Right forelimb (tissue), 1 donor: ENCODE results near the gene SNAPC3.
"Not testable (repeated sequence)": the region's sequence is repeated elsewhere in the genome, so short reads cannot be mapped to it uniquely, and the experiment has no call there.

Experiments used
- DNase-seq: peaks from one replicate; pipeline ENCODE4 v3.0.0-alpha.2; 2018

The SNAPC3 gene

DNA sequence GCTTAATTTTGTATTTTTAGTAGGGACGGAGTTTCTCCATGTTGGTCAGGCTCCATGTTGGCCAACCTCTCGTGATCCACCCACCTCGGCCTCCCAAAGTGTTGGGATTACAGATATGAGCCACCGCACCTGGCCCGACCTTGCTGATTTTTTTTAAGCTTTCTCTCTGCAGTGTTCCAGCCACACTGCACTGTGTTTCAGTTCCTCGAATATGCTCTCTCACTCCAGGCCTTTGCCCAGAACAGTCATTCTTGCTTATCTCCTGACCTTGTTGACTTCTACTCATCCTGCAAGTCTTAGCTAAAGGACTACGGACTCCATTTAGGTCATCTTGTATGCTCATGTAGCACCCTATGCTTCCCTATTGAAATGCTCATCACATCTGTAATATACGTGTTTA, 3.3 kb downstream of the SNAPC3 start:
- DNase-seq: no peak

- not testable (repeated sequence) for DNase-seq
Observed at GRCh38 chr9:15427702-15428101, 5.0 kb downstream of the SNAPC3 start.

- DNase-seq: no peak
Observed at GRCh38 chr9:15430920-15431844, 8.5 kb downstream of the SNAPC3 start.

DNA sequence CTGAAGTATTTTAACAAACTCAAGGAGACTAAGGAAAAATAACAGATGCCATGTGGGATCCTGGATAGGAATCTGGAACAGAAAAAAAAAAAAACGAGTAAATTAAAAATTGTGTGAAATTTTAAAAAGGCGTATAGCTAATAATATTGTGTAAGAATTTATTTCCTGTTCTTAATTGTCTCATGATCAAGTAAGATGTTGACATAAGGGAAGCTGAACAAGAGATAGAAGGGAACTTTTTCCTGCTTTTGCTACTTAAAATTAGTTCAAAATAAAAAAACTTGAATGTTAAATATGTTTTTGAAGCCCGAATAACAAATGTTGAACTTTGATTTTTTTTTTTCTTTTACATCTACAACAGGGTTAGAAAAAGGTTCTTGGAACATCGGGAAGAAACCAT, 10.5 kb downstream of the SNAPC3 start:
- DNase-seq: no peak

DNA sequence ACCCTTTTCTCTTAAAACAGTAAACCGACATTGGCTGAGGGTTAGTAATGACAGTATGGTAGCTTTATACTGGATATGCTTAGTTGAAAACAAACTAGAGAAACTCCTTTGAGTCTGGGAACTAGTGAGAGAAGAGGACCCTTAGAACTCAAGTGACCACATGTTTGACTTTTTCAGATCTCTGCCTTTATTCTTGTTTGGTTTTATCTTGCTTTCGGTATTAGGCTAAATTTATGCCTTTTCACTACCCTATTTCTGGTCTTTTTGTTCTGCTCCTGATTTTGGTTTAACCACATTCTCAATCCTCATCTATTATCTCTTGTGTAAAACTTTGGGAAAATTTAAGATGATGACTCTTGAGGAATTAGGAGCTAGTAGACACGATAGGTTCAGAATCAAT, 11.0 kb downstream of the SNAPC3 start:
- DNase-seq: no peak

- no peak for DNase-seq
Observed at GRCh38 chr9:15438891-15439290, 16.2 kb downstream of the SNAPC3 start.

DNA sequence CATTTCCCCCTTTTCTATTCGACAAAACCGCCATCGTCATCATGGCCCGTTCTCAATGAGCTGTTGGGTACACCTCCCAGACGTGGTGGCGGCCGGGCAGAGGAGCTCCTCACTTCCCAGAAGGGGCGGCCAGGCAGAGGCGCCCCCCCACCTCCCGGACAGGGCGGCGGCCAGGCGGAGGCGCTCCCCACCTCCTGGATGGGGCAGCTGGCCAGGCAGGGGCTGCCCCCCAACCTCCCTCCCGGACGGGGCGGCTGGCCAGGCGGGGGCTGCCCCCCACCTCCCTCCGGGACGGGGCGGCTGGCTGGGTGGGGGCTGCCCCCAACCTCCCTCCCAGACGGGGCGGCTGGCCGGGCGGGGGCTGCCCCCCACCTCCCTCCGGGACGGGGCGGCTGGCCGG, 19.2 kb downstream of the SNAPC3 start:
- not testable (repeated sequence) for DNase-seq

- DNase-seq: not testable (repeated sequence)
Observed at GRCh38 chr9:15442264-15442663, 19.6 kb downstream of the SNAPC3 start.

DNA sequence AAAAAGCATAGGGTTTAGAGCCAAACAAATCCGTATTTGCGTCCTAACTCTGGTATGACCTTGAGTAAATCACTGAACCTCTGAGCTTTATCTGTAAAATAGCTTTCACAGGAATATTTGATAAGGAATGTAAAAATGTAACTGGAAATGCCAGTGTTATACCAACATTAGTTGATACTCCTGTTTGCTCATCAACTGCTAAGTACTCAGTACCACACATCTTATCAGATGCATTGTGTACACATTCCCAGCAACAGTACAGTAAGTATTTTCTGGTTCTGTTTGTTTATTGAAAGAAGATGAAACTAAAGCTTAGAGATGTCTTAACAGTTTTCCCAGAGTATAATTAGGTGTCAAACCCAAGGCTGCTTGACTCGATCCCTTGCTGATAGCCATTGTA, 21.5 kb downstream of the SNAPC3 start:
- DNase-seq: no peak

GRCh38 chr9:15453956-15454355, 31.3 kb downstream of the SNAPC3 start:
- no peak for DNase-seq

DNA sequence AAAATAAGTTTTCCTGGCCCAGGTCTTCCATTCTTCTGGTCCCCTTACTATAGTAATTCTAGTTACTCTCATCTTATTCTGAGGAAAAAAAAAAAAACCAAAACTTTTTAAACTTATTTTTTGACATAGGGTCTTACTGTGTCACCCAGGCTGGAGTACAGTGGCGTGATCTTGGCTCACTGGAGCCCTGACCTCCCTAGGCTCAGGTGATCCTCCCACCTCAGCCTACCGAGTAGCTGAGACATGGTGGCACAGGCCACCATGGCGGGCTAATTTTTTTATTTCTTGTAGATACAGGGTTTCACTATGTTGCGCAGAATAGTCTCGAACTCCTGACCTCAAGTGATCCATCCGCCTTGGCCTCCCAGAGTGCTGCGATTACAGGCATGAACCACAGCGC, 38.4 kb downstream of the SNAPC3 start:
- no peak for DNase-seq

- DNase-seq: no peak
Observed at GRCh38 chr9:15461601-15462000, 38.9 kb downstream of the SNAPC3 start.

- no peak for DNase-seq
Observed at GRCh38 chr9:15468145-15468544, 45.5 kb downstream of the SNAPC3 start.

GRCh38 chr9:15469406-15469805, 46.7 kb downstream of the SNAPC3 start:
- DNase-seq: no peak

DNA sequence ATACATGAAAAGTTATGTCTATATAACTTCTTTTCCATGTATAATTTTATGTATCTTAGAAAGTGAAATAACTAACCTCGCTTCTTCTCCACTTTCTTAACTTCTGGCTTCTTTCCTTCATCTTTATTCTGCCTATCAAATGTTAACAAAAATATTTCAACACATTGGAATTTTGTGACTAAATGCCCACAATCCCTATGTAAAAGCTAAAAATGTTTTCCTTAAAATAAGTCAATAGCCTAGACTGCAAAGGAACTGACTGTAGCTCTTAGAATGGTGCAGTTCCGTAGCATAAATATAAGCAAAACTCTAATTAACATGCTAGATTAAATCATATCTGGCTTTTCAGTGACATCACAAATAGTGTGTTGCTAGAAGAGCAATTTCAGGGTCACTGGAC, 47.2 kb downstream of the SNAPC3 start:
- DNase-seq: no peak

DNA sequence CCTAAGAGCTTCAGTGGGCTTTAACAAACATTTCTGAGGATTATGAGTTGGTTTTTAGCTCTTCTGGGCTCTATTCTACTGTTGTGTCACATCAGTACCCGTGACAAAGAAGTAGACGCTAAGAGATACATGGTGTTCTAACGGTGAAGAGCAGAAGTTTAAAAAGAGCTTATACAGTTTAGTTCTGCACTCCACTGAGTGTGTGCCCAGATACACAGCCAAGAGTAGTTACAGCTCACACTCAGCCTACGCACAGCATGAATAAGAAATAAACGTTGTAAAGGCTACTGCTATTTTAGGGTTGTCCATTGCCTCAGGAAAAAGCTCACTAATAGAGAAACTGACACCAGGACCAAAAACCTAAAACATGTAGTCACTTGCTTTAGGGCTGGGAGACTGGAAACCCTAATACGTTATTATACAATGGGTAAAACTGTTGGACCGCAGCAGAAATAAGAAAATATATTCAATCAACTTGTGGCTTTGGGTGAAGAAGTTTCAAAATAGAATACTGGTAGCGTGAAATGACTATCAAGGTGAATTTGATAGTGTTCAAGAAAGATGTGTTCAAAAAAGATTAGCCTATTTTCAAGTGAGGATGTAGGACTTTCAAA, 53.4 kb downstream of the SNAPC3 start:
- no peak for DNase-seq

DNA sequence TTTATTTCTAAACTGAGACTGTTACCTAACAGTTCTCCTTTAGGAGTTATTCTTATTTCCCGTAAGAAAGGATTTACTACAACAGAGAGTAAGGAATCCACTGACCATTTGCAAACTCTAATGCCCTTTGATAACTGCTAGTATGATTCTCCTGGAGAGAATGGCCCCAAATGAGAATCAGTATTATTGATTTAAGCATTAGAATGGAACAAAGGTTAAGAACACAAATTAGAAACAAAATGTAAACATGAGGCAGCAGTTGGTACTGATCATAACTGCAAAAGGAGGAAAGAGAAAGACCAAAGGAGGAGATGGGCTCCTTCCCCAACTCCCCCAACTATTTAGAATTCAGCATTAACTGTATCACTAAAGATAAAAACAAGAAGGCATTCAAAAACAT, 57.4 kb downstream of the SNAPC3 start:
- DNase-seq: no peak

DNA sequence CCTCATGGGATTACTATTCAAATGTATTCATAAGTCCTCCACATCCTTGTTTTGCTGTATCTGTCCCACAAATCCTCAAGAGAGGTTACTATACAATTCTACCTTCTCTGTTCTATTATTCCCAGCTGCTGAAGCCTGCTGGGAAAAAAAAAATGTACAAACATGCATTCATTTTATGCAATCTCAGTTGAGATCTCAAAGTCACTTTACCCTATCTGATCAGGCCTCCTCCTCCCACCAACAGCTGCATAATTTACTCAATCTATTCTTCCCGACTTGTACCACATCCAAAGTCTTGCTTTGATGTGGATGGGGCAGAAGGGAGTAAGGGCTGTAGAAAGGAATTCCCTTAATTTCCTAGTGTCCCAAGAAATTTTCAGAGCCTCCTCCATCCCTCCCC, 59.5 kb downstream of the SNAPC3 start:
- no peak for DNase-seq

DNA sequence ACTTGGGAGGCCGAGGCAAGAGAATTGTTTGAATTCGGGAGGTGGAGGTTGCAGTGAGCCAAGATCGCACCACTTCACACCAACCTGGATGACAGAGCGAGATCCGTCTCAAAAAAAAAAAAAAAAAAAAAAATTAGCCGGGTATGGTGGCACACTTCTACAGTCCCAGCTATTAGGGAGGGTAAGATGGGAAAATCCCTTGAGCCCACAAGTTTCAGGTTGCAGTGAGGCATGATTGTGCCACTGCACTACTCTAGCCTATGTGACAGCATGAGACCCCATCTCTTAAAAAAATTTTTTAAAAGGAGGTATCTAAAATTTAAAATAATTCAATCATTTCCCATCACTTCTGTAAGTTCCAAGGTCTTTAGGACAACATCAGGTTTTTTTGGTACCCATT, 62.1 kb downstream of the SNAPC3 start:
- no peak for DNase-seq

DNA sequence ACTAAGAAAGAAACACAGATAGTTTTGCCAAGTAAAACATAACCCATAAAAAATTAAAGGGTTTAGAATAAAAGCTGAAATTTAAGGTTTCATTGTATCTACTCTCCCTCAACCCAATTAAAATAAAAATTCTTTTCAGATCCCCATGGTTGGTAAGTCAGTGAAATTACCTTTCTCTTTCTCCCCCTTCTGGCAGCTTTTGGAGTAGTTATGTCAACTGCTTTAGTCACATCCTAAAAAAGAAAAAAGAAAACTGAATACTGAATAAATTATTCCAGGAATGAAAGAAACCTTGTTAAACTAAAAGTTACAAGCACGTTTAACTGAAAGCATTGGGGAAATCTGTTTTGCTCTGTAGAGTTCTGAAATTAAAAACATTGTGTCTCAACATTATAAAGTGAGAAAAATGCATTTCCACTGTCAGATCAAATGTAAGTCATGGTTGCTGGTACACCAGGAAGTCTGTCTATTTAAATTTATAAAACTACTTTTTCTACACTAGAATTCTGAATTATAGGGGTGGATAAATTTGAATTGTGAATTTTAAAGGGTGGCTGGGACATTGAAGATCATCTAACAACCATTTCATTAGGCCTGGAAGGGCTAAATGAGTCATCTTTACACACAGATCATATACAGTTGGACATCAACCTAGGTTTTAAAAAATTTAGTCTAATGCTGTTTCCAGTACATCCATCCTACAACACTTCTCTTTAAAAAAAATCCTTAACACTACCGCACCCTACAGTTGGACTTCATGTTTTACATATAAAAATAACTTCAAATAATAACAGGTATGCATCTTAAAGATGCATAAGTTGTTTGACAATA, 63.4 kb downstream of the SNAPC3 start:
- no peak for DNase-seq

GRCh38 chr9:15491950-15492349, 69.3 kb downstream of the SNAPC3 start:
- no peak for DNase-seq

DNA sequence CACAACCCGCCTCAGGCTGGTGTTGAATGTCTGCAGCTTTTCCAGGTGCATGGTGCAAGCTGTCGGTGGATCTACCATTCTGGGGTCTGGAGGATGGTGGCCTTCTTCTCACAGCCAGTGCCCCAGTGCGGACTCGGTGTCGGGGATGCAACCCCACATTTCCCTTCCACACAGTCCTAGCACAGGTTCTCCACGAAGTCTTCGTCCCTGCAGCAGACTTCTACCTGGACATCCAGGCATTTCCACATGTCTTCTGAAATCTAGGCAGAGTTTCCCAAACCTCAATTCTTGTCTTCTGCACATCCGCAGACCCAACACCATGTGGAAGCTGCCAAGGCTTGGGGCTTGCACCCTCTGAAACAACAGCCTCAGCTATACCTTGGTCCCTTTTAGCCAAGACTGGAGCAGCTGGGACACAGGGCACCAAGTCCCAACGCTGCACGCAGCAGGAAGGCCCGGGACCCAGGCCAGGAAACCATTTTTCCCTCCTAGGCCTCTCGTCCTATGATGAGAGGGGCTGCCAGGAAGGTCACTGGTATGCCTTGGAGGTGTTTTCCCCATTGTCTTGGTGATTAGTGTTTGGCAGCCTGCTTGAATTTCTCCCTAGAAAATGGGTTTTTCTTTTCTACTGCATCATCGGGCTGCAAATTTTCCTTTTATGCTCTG, 69.9 kb downstream of the SNAPC3 start:
- DNase-seq: no peak
